BE2C (cell line): Measurements from ENCODE around the gene THADA.

Experiments
- DNase-seq: peaks from one replicate; pipeline ENCODE4 v3.0.0-alpha.2; 2020
- H3K27me3 ChIP-seq: fragments of 250-450 bp; sonication (Bioruptor Pico); 2 replicates; pipeline ENCODE4 v1.5.1; 2020; ENCODE audit warnings: mild to moderate bottlenecking
- H3K36me3 ChIP-seq: fragments of 250-450 bp; sonication (Bioruptor Pico); 2 replicates; pipeline ENCODE4 v1.5.1; 2020; ENCODE audit warnings: mild to moderate bottlenecking
- H3K4me1 ChIP-seq: fragments of 250-450 bp; sonication (Bioruptor Pico); 2 replicates; pipeline ENCODE4 v1.5.1; 2020
- H3K4me3 ChIP-seq: 2 replicates; pipeline ENCODE4 v1.5.1; 2011; ENCODE audit warnings: low read depth, low read length
- H3K9me3 ChIP-seq: fragments of 250-450 bp; sonication (Bioruptor Pico); 2 replicates; pipeline ENCODE4 v1.5.1; 2020
- CTCF ChIP-seq: IDR thresholded peaks from 2 replicates; pipeline ENCODE4 v1.5.1; 2012; ENCODE audit warnings: mild to moderate bottlenecking, low read depth, low read length

THADA gene

GRCh38 chr2:43201016-43201415 lies 394.8 kb downstream of the THADA start:
- no peaks in the 10 kb centered on the region; the same call in 1 of the 2 replicates for H3K9me3 ChIP-seq
- H3K4me1 ChIP-seq = no peaks in the 10 kb centered on the region
- TF ChIP-seq CTCF = no peak
- H3K4me3 ChIP-seq = no peak overlapping the region
- no peaks in the 10 kb centered on the region for H3K36me3 ChIP-seq
- no peak for DNase-seq
- H3K27me3 ChIP-seq = no peaks in the 10 kb centered on the region

GRCh38 chr2:43199492-43200488 lies 396.0 kb downstream of the THADA start:
- Histone ChIP-seq H3K27me3 (no peaks in the 10 kb centered on the region), H3K4me3 (no peak overlapping the region), H3K9me3 (no peaks in the 10 kb centered on the region; the same call in 1 of the 2 replicates), H3K4me1 (no peaks in the 10 kb centered on the region), H3K36me3 (no peaks in the 10 kb centered on the region)
- TF ChIP-seq CTCF = no peak
- no peak for DNase-seq

GRCh38 chr2:43198263-43198662 lies 397.6 kb downstream of the THADA start:
- H3K4me3 ChIP-seq = no peak overlapping the region
- TF ChIP-seq CTCF = no peak
- no peaks in the 10 kb centered on the region; the same call in 1 of the 2 replicates for H3K9me3 ChIP-seq
- no peaks in the 10 kb centered on the region for H3K27me3 ChIP-seq
- no peaks in the 10 kb centered on the region for H3K4me1 ChIP-seq
- no peaks in the 10 kb centered on the region for H3K36me3 ChIP-seq
- DNase-seq = no peak

- Histone ChIP-seq H3K36me3 (no peaks in the 10 kb centered on the region), H3K4me3 (no peak overlapping the region), H3K27me3 (no peaks in the 10 kb centered on the region), H3K4me1 (no peaks in the 10 kb centered on the region), H3K9me3 (no peaks in the 10 kb centered on the region; the same call in 1 of the 2 replicates)
- no peak for DNase-seq
- no peak for TF ChIP-seq CTCF
Observed at GRCh38 chr2:43197588-43197896, 398.3 kb downstream of the THADA start.

GRCh38 chr2:43196768-43197587 lies 398.9 kb downstream of the THADA start:
- H3K36me3 ChIP-seq = no peaks in the 10 kb centered on the region
- H3K9me3 ChIP-seq = no peaks in the 10 kb centered on the region; the same call in 1 of the 2 replicates
- TF ChIP-seq CTCF = no peak
- DNase-seq = no peak
- H3K4me1 ChIP-seq = no peaks in the 10 kb centered on the region
- no peaks in the 10 kb centered on the region for H3K27me3 ChIP-seq
- no peak overlapping the region for H3K4me3 ChIP-seq
